UCSD-AML1 (cell line): Measurements from ENCODE around the gene ZNF230.

Experiments used
- DNase-seq: peaks from one replicate; lab custom pipeline; 2025; ENCODE audit not compliant: unreplicated experiment; lab: John Stamatoyannopoulos, UW

ZNF230 gene

GRCh38 chr19:44032001-44032610 lies 29.3 kb downstream of the ZNF230 start:
- no peak for DNase-seq

DNA sequence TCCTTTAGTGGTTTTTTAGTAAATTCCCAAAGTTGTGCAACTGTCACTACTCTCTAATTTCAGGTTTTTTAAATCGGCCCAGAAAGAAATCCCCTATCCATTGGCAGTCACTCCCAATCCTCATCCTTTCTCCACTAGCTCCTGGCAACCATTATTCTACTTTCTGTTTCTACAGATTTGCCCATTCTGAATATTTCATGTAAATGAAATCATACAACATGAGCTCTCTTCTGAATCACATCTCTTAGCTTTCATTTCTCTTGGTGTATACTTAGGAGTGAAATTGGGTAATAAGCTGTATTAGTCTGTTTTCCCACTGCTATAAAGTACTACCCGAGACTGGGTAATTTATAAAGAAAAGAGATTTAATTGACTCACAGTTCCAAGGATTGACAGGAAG lies 39.4 kb downstream of the ZNF230 start:
- DNase-seq = no peak

DNA sequence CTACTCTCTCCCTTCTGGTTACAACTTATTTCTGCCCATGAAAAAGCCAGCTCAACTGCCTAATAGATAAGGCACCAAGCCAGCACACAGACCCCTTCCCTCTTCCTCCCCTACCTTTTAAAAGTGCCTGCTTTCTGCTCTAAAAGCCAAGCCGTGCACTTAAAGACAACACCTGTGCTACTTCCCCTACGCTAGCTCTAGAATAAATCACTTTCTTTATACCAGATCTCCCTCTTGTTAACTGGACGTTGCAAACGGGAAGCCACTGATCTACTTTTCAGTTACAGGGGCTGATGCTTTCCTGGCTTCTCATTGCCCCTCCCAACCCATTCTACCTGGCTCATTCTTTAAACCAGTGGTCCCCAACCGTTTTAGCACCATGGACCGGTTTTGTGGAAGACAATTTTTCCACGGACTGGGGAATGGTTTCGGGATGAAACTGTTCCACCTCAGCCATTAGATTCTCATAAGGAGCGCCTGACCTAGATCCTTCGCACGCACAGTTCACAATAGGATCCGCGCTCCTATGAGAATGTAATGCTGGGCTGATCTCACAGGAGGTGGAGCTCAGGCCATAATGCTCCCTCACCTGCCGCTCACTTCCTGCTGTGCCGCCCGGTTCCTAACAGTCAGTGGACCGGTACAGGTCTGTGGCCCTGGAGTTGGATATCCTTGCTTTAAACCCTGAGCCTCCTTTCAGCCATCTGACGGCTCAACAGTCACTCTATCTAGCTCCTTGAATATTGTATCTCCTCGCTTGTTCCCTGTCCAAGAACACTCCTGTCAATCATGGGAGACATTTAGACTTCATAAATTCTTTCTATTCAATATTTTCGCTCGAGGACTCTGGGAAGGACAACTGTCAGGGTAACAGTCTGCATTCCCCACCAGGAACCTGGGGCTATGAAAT lies 48.2 kb downstream of the ZNF230 start:
- no peak for DNase-seq

DNA sequence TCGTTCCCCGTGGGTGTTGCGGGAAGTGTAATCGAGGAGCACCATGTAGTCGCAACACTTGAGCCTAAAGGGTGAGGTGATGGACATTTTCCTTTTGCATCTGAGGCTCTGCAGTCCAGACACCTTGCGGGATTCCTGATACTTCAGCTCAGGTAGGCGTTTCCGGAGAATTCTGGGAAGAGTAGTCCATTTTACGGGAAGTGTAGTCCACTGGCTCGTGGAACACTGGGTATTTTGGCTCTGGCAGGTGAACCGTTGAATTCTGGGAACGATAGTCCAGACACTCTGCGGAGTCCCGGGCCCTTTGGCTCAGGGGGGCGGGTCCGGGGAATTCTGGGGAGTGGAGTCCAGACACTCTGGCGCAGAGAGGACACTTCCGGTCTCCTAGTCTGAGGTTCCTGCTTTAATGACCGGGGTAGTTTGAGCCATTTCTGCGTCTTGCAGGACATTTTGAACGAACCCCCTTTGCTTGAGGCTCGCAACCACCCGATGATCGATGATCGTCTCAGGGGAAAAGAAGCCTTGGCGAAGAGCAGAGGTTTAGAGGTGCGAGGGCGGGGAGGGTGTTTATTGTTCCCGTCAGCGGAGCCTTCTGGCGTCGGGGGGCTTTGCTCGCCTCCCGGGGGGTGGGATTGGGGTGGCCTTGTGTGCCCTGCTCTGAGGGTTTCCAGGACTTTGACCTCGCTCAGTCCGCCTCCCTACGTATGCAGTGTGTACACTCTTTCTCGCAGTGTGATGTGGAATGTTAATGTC lies 49.1 kb downstream of the ZNF230 start, which contains the start of gene ZNF223:
Gene ZNF223, plus strand, starts transcription at position 387 of the 753 bp plus-strand sequence. CDS start 3,141 bp downstream, outside the sequence.
- DNase-seq = peak; percentile 87

- no peak for DNase-seq
Observed at GRCh38 chr19:44055870-44056269, 53.1 kb downstream of the ZNF230 start.

DNA sequence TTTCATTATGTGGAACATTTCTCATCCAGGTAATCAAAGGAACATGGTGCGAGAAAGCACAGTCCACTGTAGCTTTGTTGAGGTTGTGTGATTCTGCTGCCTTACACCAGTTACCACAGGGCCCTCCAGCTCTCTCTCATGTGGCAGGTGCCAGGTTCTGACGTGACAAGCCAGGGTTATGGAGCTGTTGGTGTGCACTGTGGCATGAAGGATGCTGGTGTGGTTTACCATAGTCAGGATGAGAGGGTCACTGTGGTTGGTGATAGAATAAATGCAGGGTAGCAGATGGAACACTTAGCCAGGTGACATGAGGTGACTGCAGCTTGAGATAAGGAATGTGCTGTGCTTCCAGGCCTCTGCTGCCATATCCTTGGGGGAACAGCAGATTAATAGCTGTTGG lies 56.5 kb downstream of the ZNF230 start:
- no peak for DNase-seq

- no peak for DNase-seq
Observed at GRCh38 chr19:44061038-44061437, 58.3 kb downstream of the ZNF230 start.
